Stimulated activated CD8-positive, alpha-beta memory T cell treated with anti-CD3 and anti-CD28 coated beads, Interleukin-4, amount 100 ng/mL, for 4 hours (primary cell): ENCODE results near the gene FGF1.

Source experiments
- DNase-seq, 2 donors: peaks; one replicate each; pipeline ENCODE4 v3.0.0-alpha.2; 2020; ENCODE audit warnings: low read depth in 2 of 2, low spot score in 1 of 2

Gene FGF1

GRCh38 chr5:142685418-142686209 is at the start of gene FGF1:
Gene FGF1, minus strand, starts transcription at chr5:142686090. Its CDS starts 71,963 bp downstream, at chr5:142614127.
- no peak for DNase-seq

GRCh38 chr5:142727735-142728047 is 41.8 kb upstream of the FGF1 start:
- DNase-seq: no peak

GRCh38 chr5:142726188-142726731 is 40.4 kb upstream of the FGF1 start:
- DNase-seq: no peak

GRCh38 chr5:142725231-142726187 is 39.6 kb upstream of the FGF1 start:
- DNase-seq: no peak

GRCh38 chr5:142724821-142725220 is 38.9 kb upstream of the FGF1 start:
- no peak for DNase-seq

GRCh38 chr5:142722896-142723295 is 37.0 kb upstream of the FGF1 start:
- DNase-seq: no peak

- no peak for DNase-seq
These were observed 36.3 kb upstream of the FGF1 start for GRCh38 chr5:142722146-142722545.

- DNase-seq: no peak
These were observed 34.9 kb upstream of the FGF1 start for GRCh38 chr5:142720641-142721271.

- DNase-seq: no peak
These were observed 34.0 kb upstream of the FGF1 start for GRCh38 chr5:142719836-142720370.

- no peak for DNase-seq
These were observed 31.8 kb upstream of the FGF1 start for GRCh38 chr5:142717582-142718215.

GRCh38 chr5:142716963-142717362 is 31.1 kb upstream of the FGF1 start:
- peak in 1 of 2 donors; percentile 12 for DNase-seq

- DNase-seq: no peak
These were observed 29.4 kb upstream of the FGF1 start for GRCh38 chr5:142715291-142715690.

GRCh38 chr5:142713121-142713706 is 27.3 kb upstream of the FGF1 start:
- peak; percentile 69 to 77 for DNase-seq

- DNase-seq: no peak
These were observed 17.3 kb upstream of the FGF1 start for GRCh38 chr5:142703153-142703552.

GRCh38 chr5:142701673-142702311 is 15.9 kb upstream of the FGF1 start:
- no peak for DNase-seq

- no peak for DNase-seq
These were observed 14.7 kb upstream of the FGF1 start for GRCh38 chr5:142700566-142700965.

GRCh38 chr5:142699184-142699720 is 13.4 kb upstream of the FGF1 start:
- peak; percentile 31 to 65 for DNase-seq

- DNase-seq: no peak
These were observed 12.7 kb upstream of the FGF1 start for GRCh38 chr5:142698447-142699183.
